Effector CD8-positive, alpha-beta T cell (primary cell): ENCODE data around the gene CACNA1E.
"Not testable (repeated sequence)": the region's sequence is repeated elsewhere in the genome, so short reads cannot be mapped to it uniquely, and the experiment has no call there.

Source experiments
- DNase-seq: peaks from one replicate; lab custom pipeline; 2025; lab: John Stamatoyannopoulos, UW

Gene CACNA1E

DNA sequence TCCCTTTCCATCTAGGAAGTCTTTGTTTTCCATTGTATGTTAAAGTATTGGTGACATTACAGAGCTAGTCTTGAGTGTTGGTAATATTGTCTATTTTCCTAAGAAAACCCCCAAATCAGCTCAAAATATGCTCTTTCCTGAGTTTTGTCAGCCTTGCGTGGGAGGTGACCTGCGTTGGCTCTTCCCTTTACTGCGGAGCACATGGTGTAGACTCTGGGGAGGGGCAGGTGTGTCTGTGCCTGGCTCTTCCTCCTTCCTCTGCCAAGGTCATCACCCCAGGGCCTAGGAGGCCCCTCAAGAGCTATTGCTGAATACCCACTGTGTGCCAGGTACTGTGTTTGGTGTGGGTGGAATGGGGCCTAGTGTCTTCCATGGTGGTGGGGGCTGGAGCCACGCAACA is 33.4 kb downstream of the CACNA1E start:
- DNase-seq = no peak

DNA sequence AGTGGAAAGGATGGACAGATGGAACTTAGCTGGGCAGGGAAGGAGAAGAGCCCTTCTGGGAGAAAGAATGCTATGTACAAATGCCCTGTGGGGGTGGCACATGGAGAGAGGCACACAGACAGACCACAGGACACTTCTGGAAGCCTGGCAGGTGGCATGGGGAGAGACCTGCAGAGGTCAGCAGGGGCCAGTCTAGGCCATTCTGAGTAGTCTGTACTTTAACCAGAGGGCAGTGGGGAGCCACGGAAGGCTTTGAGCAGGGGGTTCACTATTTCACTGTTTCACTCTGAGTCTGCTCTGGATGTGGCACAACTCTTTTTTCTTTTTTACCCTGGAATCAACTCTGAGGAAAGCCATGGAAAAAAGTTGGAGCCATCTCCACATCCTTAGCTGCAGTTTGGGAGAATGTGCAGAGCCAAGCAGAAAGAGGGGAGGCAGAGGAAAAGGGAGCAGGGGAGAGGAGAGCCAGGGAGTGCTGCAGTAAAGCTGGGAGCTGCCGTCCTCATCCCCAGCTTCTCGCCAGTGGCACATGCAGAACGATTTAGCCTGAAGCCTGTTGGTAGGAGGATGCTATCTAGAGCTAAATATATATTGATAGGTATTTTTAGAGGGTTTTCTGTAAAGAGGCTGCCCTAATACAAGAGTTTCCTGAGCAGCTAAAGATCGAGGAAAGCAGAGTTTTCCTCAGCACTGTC is 34.0 kb downstream of the CACNA1E start:
- no peak for DNase-seq

DNA sequence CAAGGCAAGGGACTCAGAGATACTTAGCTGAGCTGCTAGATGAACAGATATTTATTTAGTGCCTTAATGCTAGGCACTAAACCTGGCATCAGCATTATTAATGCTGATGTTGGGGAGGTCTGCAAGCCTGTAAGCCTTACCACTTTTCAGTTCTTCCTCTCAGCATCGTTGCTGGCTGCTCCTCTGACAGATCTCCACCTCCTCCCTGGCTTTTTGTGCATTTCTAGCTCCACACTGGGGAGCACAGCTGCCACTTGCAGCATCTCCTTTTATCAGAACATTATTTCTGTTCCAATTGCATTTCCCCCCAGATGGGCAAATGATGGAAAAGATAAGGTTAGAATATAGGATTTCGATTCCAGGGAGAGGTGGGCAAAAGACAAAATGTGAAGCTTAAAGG is 34.8 kb downstream of the CACNA1E start:
- no peak for DNase-seq

DNA sequence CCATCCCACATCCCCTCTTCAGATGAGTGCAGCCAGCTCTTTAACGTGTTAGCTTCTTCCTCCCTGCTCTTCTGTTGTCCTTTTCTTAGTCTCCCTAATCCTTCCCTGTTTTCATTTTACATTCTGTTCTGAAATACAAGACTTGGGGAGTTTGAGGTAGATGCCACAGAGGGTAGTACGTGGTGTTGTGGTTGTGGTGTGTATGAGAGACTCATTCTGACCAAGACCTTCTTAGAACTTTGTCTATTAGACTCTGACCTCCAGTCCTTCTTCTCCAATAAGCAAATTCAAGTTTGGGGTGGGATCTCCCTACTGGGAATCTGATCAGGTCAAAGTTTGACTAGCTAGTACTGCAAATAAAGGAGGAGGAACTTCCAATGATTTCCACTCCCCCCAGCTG is 39.5 kb downstream of the CACNA1E start:
- no peak for DNase-seq

DNA sequence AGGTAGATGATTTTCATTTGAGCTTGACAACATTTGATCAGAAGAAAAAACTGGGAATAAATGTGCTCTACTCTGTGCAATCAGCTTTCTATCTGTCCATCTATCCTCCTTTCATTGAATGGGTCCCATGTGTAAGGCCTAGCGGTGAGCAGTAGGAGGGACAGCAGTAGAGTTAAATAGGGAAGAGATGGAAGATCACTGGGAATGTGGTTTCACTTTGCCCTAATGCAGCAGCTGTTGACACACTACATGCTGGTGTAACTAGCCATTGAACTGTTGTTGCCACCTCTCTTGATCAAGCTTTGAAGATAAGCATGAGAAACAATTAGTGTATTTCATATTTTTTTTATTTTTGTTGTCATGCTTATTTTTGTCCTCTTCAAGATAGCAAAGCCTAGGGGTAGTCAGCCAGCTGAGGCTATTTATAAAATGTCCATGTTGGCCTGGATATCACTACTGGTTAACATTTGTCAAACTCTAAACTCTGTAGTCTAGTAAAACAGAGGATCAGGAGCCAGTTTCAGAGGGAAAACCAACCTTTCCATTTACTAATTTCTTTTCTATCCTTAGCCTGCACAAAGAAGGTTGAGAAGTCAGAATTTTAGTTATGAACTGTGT is 41.9 kb downstream of the CACNA1E start:
- DNase-seq = no peak

DNA sequence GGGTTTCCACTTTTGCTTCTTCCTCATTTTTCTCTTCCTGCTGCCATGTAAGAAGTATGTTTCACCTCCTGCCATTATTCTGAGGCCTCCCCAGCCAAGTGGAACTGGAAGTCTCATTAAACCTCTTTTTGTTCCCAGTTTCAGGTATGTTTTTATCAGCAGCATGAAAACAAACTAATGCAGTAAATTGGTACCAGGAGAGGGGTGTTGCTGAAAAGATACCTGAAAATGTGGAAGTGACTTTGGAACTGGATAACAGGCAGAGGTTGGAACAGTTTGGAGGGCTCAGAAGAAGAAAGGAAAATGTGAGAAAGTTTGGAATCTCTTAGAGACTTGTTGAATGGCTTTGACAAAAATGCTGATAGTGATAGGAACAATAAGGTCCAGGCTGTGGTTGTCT is 44.9 kb downstream of the CACNA1E start:
- DNase-seq = not testable (repeated sequence)

DNA sequence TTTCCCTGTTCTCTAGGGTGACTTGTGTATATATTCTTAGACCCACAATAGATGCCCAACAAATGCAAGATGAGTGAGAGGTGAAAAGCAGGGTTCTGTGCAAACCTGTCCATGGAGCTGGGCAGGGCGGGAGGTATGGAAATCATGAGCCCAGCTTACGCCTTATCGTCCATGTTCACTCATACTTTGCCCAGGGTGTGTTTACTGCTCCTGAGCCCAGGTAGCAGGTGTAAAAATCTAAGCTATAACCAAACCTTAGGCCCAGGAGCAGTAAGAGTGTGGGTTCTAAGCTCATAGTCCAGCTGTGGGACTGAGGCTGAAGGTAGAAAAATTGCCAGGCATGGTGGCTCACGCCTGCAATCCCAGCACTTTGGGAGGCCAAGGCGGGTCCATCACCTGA is 48.1 kb downstream of the CACNA1E start:
- DNase-seq = no peak

DNA sequence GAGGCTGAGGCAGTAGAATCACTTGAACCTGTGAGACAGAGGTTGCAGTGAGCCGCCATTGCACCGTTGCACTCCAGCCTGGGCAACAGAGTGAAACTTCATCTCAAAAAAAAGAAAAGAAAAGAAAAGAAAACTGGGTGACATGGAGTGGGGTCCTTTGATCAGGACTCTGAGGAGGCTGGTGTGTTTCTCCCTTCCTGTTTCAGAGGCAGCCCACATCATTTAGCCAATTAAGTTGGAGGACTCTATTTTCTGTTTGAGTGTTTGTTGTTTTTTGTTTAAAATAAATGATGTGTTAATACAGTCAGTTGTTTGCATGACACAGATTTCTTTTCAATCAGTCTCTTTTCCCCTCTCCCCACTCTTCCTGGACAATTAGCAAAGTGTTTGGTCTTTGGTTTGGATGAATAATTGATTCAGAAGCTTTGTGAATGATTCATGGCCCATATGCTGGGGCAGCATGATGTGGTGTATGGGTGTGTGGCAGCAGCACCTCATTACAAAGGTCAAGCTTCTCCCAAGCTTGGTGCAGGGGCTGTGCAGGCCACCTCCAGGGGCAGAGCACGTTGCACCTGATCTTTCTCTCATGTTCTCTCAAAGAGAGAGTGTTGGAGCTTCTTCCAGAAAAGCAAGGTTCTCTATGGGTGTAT is 48.8 kb downstream of the CACNA1E start:
- no peak for DNase-seq

DNA sequence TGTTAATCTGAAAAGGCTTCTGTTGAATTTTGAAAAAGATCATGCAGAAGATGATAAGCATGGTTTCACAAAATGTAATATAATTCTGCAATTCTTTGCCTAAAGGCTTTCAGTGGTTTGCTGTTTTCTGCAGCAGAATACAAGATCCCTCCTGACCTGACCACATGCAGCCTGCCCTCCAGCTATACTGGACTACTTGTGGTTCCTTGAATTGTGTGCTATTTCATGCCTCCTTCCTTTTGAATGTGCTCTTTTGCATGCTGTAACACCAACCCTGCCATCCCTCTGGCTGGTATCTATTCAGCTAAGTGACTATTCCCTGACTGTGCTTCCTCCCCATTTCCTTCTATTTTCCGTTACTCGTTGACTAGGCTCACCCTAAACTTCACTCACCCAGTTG is 55.5 kb downstream of the CACNA1E start:
- DNase-seq = no peak

DNA sequence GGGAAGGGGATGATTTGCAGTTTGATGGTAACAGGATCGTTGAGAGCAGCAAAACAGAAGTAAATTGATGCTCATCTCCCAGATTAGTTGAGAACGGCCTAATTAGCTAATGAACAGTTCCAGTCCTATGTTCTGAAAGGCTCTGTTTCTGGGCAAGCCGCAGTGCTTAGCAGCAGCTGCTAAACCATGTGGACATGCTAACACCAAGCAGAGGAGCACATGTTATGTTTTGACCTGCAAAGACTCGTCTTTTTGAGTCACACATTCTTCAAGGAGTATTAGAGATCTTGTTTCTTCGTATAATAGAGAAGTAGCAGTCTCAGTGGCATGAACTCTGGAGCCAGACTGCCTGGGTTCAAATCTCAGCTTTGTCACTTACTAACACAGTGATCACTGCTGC is 58.1 kb downstream of the CACNA1E start:
- DNase-seq = no peak

DNA sequence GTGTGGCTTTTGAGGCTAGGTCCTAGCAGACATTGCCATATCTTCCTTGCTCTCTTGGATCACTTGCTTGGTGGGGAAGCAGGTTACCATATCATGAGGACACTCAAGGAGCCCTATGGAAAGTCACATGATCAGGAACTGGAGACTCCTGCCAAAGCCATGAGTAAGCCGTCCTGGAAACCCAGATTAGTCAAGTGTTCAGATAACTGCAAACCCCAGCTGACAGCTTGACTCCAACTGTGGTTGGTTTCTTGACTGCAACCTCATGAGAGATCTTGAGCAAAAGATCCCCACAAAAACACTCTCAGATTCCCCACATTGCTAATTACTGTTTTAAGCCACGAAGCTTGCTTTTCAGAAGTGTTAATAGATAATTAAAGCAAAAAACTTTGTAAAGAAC is 58.6 kb downstream of the CACNA1E start:
- no peak for DNase-seq

DNA sequence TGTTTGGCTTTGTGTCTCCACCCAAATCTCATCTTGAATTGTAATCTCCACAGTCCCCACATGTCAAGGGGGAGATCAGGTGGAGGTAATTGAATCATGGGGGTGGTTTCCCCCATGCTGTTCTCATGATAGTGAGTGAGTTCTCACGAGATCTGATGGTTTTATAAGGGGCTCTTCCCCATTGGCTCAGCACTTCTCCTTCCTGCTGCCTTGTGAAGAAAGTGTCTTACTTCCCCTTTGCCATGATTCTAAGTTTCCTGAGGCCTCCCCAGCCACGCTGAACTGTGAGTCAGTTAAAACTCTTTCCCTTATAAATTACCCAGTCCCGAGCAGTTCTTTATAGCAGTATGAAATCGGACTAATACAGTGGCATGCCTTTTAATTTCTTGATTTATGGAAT is 59.1 kb downstream of the CACNA1E start:
- DNase-seq = not testable (repeated sequence)

DNA sequence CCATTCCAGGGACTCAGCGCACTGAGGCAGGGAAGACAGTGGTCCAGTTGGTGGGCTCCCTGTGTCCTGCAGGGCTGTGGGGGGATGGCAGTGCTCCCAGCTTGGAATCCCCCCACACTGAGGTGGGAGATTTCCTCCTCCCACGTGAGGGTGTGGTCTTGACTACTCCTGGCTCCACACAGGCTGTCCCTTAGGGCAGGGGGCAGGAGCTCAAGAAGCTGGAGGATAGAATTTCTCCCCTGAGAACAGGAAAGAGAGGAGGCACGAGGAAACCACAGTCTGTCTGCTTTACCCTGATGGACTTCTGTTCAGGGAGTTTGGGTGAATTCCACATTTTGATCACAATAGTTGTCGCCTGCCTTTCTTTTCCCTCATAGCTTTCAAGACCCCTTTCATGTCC is 62.1 kb downstream of the CACNA1E start:
- DNase-seq = no peak

DNA sequence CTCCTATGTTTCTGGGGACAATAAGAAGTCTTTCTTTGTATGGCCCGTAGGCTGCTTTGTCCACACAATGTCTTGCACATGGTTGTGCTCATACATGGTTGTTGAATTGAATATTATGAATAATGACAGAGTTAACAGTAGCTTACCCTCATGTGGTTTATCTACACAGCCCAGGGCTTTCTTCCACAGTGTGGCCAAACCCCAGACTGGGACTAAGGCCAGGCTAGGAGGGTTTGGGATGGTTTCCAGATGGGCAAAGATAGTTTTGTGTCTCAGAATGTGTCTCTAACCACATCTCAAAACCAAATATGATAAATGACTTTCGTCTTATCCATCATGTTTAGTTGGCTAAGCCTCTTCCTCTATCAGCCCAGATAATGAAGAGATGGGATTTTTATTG is 65.2 kb downstream of the CACNA1E start:
- no peak for DNase-seq

DNA sequence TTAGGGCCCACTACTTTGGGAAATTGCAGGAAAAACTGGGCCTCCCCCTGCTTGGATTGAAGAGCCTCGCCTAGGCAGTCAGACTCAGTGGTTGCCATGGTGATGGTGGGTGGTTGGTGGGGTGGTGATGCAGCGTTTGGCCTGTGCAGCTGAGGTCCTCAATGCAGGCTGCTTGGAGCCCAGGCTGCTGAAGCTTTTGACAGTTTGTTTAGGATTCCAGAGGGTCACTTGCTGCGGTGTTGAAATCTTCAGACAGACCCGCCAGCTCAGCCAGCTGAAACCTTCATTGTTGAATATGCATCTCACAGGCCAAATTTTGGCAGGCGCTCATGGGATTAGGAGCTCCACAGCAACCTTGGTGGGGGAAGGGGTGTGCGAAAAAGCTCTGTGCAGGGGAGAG is 67.9 kb downstream of the CACNA1E start:
- no peak for DNase-seq

DNA sequence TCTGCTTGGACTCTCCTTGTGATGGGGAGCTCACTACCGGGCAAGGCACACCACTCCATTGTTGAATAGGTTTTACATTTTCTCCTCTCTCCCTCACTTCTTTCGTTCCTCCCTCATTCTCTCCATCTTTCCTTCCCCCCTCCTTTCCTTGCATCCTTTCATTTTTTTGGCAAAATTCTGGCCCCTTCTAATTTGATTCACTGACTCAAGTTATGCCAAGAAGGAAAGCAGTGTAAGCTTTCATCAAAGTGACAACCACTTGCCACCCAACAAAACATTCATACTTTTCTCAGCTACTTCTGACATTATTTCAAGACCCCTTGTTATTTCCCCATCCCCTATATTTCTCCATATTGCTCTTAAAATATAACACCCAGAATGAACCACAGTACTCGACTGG is 68.4 kb downstream of the CACNA1E start:
- no peak for DNase-seq

DNA sequence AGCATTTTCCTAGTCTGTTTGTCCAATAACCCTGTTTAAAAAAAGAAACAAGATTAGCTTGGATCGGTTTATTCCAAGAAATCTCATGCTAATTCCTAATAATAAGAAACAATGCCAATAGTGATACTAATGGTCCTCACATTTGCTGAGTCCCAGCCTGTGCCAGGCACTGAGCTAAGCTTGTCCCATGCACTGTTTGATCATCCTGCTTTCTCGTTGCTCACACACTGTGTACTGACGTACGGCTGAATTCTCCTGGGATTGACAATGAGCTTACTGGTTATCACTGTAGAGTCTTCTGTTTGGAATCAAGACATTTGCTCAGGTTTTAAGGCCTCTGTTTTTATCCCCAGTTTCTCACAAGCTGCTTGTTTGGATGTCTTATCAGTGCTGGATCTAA is 71.1 kb downstream of the CACNA1E start:
- DNase-seq = no peak

DNA sequence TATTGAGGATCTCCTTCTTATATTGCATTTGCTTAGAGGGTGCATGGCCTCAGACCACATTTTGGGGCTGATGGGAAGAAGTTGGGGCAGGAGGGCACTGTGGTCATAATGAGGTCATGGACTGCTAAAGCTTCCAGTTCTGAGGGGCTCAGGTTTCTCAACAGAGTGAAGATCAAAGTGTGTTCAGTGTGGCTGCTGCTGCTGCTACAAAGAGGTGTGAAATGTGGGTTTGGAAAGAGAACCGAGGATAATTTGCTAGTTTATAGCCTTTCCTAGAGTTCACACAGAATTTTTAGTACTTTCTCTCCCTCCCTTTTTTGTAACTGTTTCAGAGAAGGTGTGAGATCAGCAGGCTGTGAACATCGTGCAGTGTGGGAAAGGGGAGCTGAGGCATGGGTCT is 73.3 kb downstream of the CACNA1E start:
- DNase-seq = no peak

DNA sequence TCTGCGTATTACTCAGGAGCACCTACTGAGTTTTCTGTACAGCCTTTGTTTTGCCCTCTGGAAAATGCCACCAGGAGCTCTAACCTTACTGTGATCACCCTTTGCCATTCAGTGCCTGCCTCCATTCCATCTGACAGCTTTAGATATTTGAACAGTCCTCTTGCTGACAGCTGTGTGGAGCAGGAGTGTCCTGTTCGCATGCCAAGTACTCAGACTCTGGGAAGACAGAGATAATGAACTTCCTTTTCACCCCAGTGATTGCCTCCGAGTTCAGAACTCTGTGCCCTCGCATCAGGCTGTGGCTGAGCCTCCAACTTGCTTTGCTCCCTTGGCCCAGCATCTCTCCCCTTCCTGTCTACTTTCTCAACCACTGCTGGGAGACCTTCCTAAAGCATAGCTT is 74.0 kb downstream of the CACNA1E start:
- DNase-seq = no peak

DNA sequence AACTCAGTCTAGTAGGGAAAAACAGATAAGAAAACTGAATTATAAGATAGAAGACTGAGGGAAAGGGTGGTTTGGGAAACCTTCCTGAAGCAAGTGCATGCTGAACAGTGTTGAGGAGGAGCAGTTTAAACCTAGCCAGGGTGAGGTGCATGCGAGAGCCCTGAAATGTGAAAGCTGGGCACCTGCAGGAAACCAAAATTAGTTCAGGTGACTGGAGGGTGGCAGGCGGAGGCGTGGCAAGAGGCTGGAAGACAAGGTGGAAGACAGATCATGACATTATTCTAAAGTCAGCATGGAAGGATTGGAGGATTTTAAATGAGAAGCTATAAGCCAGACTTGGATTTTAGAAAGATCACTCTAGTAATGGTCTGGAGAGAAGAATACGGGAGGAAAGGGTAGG is 75.1 kb downstream of the CACNA1E start:
- no peak for DNase-seq

DNA sequence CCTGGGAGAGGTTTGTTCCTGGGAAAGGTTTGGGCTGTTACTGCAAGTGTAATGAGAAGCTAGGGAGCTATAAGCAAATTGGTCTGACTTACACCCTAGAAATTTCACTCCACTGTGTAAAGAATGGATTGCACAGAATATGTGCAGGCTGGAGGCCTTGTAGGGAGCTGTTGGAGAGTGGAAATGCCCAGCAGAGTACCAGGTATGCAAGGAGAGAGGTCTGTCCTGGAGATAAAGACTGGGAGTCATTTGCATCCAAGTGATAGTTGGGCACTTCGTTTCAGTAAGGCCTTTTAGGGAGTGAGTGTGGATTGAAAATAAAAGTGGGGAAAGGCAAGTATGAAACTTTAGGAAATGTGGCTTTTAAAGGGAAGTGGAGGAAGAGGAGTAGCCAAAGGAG is 75.8 kb downstream of the CACNA1E start:
- DNase-seq = no peak

DNA sequence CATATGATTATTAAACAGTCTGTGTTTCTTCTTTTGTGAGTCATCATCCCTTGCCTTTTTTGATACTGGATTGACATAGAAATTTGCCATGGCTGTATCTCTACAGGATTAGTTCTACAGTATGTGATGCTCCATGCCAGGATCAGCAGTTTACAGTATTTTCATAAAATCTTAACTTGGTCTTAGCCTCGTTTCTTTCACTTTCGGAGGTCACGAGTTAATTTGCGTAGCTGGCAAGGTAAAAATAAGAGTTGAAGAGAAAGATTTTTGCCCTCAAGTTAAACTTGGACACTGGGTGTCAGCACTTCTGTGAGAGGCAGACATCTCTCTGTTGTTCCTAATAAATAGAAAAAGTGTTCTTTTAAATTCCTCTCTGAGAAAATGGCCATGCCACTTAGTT is 79.1 kb downstream of the CACNA1E start:
- no peak for DNase-seq

DNA sequence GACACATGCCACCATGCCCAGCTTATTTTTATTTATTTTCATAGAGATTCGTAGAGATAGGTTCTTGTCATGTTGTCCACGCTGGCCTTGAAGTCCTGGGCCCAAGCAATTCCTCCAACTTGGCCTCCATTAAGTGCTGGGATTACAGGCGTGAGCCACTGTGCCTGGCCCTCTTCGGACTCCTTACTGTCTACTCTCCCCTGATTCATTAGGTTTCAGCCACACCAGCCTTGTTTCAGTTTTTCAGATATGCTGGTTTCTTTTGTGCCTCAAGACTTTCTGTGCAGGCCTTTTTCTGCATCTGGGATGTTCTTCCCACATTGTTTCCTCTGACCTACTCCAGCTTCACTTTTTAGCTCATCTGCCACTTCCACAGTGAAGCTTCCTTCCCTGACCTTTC is 85.4 kb downstream of the CACNA1E start:
- no peak for DNase-seq

DNA sequence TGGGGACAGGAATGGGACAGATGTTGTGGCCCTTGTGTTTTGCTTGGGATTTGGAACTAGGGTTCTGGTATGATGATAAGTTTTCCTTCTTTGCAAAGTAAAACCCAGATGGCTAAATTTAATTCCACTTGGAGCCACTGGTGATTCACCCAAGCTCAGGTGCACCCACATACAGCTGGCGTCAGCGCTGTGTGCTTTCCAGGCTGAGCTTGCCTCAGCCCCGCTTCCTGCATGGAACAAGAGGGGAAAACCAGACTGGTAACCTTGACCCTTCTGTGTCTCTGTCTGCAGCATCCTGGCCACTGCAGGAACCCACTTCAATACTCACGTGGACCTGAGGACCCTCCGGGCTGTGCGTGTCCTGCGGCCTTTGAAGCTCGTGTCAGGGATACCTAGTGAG is 94.2 kb downstream of the CACNA1E start:
- no peak for DNase-seq
